Embryonic facial prominence (tissue), 1 donor: Measurements from ENCODE around the gene ETV5.
"Not testable (repeated sequence)": the region's sequence is repeated elsewhere in the genome, so short reads cannot be mapped to it uniquely, and the experiment has no call there.

ENCODE experiments used
- DNase-seq: peaks from one replicate; pipeline ENCODE4 v3.0.0-alpha.2; 2016; ENCODE audit errors: extremely low spot score

ETV5 gene

DNA sequence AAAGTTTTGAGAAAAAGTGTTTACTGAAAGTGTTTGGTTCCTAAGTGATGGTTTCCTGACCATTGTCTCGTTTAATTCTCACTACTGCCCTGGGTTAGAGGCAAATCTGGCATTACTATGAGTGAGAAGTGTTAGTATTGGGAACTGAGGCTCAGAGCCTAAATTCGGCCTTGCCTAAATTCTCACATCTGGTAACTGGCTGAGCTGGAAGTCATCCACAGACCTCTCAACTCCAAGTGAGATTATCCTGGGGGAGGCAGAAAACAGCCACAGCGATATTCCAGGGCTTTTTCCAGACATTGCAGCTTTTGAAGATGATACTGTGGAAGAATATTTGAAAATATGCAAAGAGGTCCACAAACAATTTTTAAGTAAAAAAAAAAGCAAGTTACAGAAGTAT lies 86.0 kb downstream of the ETV5 start:
- no peak for DNase-seq

DNA sequence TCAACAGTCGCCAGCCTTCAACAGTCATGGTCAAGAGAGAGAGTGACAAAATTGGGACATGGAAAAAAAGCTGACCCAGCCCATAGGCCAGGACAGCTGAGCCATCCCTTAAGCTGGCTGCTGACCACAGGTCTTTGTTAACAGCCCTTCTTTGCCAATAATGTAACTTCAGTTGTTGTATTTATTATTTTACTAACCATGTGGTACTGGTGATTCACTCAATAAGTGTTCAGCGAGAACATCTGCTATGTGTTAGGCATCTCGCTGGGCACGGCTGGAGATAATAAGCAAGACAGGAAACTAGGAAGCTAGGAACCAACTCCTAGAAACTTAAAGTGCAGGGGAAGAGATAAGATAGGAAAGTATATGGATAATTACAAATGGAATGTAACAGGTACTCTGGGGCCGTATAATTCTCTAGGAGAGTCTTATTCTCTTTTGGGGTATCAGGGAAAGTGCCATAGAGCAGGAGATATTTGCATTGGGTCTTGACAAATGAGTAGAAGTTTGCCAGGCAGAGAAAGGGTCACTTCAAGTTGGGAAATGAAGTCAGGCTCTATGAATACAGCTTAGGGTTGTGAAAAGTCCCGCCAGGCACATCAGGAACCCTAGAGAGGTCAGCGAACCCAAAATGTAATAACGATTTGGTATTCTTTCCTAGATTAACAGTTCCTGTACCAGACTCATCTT lies 87.1 kb downstream of the ETV5 start:
- no peak for DNase-seq

DNA sequence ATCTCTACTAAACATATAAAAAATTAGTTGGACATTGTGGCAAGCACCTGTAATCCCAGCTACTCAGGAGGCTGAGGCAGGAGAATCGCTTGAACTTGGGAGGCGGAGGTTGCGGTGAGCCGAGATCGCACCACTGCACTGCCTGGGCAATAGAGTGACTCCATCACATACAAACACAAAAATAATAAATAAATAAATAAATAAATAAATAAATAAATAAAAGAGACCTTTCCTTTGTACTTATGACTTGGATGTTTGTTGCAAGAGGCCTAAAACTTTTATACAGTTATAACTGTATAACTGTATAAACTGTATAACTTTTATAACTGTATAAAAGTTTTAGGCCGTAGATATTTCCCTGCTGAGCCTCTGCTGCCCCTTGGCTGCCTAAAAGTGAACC lies 87.6 kb downstream of the ETV5 start:
- DNase-seq: not testable (repeated sequence)

DNA sequence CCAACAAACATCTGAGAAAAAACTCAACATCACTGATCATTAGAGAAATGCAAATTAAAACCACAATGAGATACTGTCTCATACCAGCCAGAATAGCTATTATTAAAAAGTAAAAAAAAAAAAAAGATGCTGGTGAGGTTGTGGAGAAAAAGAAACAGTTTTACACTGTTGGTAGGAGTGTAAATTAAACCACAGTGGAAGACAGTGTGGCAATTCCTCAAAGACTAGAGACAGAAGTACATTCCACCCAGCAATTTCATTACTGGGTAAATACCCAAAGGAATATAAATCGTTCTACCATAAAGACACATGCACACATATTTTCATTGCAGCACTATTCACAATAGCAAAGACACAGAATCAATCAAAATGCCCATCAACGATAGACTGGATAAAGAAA lies 89.6 kb downstream of the ETV5 start:
- DNase-seq: not testable (repeated sequence)

DNA sequence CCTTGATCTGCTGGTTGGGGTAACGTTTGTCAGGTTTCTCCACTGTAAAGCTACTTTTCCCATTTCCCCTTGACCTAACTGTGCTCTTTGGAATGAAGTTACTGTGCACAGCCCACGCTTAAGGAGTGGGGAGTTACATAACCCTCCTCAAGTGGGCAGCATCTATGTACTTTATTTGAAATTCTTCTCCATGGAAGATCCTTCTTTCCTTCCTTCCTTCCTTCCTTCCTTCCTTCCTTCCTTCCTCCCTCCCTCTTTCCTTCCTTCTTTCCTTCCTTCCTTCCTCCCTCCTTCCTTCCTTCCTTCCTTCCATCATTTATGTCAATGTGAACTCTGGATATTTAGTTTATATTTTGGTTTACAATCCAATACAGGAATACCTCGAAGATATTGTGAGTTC lies 94.0 kb downstream of the ETV5 start:
- no peak for DNase-seq

DNA sequence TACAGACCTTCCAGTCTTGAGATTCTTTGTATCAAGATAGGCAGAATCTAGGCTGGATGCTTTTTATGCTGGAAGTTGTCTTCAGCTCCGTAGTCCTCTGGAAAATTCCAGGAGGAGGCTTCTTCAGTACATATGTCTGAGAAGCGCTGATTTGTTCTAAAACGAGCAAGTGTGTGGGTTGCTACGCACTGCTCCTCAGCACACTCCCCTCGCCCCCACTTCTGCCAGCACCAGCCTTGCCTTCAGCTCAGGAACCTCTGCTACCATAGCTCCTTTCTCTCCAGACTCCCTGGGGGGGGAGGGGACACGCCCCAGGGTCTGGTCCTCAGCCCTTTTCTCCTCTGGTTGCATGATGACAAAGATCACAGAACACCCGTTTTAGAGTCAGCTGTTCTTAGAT lies 95.6 kb downstream of the ETV5 start:
- no peak for DNase-seq

DNA sequence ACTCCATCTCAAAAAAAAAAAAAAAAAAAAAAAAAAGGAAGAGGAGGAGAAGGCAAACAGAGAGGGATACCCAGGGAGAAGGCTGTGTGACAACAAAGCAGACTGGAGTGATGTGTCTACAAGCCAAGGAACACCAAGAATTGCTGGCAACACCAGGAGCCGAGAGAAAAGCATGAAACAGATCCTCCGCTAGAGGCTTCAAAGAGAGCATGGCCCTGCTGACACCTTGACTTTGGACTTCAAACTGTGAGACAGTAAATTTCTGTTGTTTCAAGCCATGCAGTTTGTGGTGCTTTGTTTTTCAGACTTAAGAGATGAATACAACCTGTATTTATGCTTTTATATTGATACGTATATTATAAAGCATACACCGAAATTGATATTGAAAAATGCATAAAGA lies 96.8 kb downstream of the ETV5 start:
- DNase-seq: no peak

DNA sequence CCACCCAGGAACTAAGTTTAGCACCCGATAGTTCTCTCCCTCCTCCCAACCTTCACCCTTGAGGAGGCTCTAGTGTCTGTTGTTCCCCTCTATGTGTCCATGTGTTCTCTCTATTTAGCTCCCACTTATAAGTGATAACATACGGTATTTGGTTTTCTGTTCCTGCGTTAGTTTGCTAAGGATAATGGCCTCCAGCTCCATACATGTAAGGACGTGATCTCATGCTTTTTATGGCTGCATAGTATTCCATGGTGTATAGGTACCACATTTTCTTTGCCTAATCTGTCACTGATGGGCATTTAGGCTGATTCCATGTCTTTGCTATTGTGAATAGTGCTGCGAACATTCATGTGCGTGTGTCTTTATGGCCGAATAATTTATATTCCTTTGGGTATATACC lies 104.2 kb downstream of the ETV5 start:
- DNase-seq: no peak

DNA sequence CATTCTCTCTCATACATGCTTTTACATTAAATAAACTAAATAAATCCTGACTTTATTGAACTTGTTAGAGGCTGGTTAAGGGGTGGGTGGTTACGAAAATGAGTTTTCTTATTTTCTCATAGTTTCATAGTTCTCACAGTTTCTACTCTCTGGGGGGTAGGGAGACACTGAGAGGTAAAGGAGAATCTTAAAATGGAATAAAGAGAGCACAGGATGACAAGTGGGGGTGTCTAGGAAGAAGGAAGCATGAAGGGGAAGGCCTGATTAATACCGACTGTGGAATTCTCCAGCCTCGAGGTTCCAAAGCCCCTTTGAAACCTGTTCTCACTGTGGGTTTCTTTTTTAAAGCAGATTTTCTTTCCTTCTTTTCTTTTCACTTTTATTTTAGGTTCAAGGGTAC lies 104.7 kb downstream of the ETV5 start:
- no peak for DNase-seq

DNA sequence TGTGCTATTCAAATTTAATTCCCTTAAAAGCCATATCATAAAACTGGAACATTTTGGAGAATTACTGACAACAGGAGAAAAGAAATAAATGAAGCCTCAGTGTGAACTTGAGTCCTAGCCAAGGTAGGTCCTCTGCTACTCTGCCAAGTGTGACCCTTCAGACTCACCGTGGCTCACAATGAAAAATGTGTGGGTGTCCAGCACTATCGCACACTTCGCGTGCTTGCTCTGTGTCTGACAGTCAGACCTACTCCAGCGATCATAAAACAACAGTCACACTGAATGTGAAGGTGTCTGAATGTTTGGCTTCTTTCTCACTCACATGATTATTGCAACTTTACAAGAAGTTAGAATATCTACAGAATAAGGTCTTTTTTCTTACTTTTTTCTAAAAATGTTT lies 105.3 kb downstream of the ETV5 start:
- no peak for DNase-seq

DNA sequence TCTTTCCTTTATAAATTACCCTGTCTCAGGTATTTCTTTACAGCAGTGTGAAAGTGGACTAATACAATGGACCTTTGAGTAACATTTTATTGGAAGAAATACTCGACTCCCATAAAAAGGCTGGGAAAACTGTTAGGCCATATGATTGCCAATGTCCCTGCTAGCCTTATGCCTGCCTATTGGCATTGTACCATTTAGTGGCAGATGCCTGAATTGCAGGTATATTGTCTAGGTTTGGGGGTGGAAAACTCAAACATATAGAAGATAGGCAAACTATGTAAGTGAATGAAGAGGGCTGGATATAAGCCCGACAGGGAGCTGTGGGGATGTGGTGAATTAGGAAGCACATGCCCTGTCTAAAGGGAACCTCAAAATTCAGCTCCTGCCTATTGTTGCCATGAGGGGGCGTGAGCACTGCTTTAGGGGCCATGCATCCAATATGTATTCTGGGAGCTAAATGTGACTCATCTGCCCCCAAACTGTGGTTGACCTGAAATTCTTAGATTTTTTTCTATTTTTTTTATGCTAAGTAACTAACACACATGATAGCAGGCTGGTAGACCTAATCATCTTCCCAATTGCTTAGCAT lies 105.9 kb downstream of the ETV5 start:
- DNase-seq: no peak

DNA sequence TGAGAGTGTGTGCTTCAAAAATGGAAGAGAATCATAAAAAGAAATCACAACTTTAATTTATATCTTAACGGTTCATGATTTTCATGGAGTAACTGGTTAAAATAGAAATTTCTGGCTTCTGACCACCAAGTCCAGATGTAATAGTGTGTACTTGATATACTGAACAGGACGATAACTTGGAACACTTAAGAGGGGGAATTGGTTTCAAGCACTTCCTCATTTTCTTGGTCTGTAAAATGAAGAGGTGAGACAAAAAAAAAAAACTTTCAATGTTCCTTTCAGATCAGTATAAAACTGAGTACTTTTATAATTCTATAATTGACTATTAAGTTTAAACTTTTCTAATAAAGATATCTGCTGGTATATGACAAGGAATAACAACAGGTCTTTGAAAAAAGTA lies 107.0 kb downstream of the ETV5 start:
- no peak for DNase-seq

DNA sequence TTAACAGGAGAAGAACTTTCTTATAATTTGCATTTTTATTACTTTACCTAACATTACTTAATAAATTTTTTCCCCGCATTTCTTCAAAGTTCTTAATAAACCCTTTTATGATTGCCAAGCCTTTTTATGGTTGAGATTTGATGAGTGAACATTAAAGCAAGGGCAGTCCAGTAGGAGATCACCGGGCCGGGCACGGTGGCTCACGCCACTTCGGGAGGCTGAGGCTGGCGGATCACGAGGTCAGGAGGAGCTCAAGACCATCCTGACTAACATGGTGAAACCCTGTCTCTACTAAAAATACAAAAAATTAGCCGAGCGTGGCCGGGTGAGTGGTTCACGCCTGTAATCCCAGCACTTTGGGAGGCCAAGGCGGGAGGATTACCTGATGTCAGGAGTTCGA lies 109.7 kb downstream of the ETV5 start:
- DNase-seq: no peak

DNA sequence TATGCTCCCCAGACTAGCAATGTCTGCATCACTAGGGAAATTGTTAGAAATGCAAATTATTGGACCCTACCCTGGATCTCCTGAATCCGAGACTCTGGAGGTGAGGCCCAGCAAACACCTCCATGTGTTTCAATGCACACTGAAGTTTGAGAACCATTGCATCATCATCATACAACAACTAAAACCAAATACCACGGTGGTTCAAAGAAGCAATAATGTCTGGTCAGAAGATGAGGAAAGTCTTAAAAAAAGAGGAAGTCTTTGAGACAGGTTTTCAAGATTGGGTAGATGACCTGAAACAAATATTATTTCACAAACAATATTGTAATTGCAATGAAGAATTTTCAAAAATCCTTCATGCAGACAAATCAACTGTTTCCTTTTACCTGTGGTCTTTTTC lies 110.8 kb downstream of the ETV5 start:
- DNase-seq: no peak

DNA sequence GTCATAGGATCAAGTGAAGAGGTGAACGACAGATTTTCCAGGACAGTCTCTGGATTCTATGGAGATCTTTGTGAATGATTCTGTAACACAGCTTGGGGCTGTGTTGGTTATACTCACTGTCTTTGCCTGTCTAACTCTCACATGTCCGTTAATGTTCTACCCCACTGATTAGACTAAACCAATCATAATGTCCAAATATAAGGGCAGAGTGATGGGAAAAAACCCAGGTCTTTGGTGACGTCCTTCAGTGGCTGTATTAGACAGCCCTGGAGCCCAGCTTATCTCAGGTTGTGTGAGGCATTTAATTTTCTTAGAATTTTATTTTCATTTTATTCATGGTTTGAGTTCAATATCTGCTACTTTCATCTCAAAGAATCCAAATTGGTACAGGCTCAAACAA lies 111.8 kb downstream of the ETV5 start:
- no peak for DNase-seq
